SHP77 treated with DMSO at 0.1 percent for 48 hours (cell line): ENCODE data around the gene KLHL35.

ENCODE experiments used
- DNase-seq: peaks from one replicate; lab custom pipeline; 2025; lab: John Stamatoyannopoulos, UW

Gene KLHL35

GRCh38 chr11:75442161-75442885, 9.3 kb upstream of the KLHL35 start:
- DNase-seq = no peak

GRCh38 chr11:75441804-75442132, 8.8 kb upstream of the KLHL35 start:
- no peak for DNase-seq

GRCh38 chr11:75440960-75441803, 8.2 kb upstream of the KLHL35 start:
- DNase-seq = no peak

GRCh38 chr11:75439495-75440120, 6.6 kb upstream of the KLHL35 start:
- DNase-seq = no peak

- DNase-seq = no peak
Observed at GRCh38 chr11:75439026-75439425, 6.0 kb upstream of the KLHL35 start.

GRCh38 chr11:75437966-75438659, 5.1 kb upstream of the KLHL35 start:
- DNase-seq = no peak

GRCh38 chr11:75436806-75437205, 3.8 kb upstream of the KLHL35 start:
- DNase-seq = no peak

- no peak for DNase-seq
Observed at GRCh38 chr11:75435571-75435925, 2.5 kb upstream of the KLHL35 start.

GRCh38 chr11:75434886-75435570, 2.0 kb upstream of the KLHL35 start:
- no peak for DNase-seq

GRCh38 chr11:75434051-75434450, 1.0 kb upstream of the KLHL35 start:
- DNase-seq = no peak

- DNase-seq = no peak
Observed at GRCh38 chr11:75433443-75433842, 440 bp upstream of the KLHL35 start.

- no peak for DNase-seq
Observed at GRCh38 chr11:75431533-75432525, 1.2 kb downstream of the KLHL35 start.

- DNase-seq = peak; percentile 46
Observed at GRCh38 chr11:75430714-75431532, 2.1 kb downstream of the KLHL35 start.

GRCh38 chr11:75429902-75430713, 2.9 kb downstream of the KLHL35 start:
- peak; percentile 24 for DNase-seq

- DNase-seq = no peak
Observed at GRCh38 chr11:75429641-75429901, 3.4 kb downstream of the KLHL35 start.

GRCh38 chr11:75428989-75429640, 3.9 kb downstream of the KLHL35 start:
- no peak for DNase-seq

- DNase-seq = no peak
Observed at GRCh38 chr11:75428281-75428724, 4.7 kb downstream of the KLHL35 start.

- no peak for DNase-seq
Observed at GRCh38 chr11:75427181-75427580, 5.8 kb downstream of the KLHL35 start.

- DNase-seq = no peak
Observed at GRCh38 chr11:75426720-75427086, 6.3 kb downstream of the KLHL35 start.
